ENCODE results near the gene MESP1. TPM values are rescaled to one million over a fixed set of nuclear protein-coding genes. Genes with fewer than 3 reads are reported as not detected.

The MESP1 gene
- total and polyA plus RNA-seq, 10 of the 15 experiments (the other 5 are each of a cell fraction or from before 2014, with no cell fraction given) = 0.04 to 1.1 (median 0.57) TPM; not detected in 2

DNA sequence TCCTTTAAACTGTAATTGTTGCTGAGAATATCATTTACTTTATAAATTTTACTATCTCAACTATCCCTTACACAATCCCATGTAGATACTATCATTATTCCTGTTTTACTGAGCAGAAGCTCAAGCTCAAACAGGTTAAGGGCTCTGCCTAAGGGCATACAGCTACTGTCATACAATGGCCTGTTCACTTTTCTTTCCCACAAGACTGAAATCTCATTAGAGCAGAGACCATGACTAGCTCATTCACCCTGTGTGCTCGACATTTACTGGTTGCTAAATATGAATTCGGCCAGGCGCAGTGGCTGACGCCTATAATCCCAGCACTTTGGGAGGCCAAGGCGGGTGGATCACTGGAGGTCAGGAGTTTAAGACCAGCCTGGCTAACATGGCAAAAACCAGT, 23.4 kb upstream of the MESP1 start (continued):
- TF ChIP-seq, protein P1, sequence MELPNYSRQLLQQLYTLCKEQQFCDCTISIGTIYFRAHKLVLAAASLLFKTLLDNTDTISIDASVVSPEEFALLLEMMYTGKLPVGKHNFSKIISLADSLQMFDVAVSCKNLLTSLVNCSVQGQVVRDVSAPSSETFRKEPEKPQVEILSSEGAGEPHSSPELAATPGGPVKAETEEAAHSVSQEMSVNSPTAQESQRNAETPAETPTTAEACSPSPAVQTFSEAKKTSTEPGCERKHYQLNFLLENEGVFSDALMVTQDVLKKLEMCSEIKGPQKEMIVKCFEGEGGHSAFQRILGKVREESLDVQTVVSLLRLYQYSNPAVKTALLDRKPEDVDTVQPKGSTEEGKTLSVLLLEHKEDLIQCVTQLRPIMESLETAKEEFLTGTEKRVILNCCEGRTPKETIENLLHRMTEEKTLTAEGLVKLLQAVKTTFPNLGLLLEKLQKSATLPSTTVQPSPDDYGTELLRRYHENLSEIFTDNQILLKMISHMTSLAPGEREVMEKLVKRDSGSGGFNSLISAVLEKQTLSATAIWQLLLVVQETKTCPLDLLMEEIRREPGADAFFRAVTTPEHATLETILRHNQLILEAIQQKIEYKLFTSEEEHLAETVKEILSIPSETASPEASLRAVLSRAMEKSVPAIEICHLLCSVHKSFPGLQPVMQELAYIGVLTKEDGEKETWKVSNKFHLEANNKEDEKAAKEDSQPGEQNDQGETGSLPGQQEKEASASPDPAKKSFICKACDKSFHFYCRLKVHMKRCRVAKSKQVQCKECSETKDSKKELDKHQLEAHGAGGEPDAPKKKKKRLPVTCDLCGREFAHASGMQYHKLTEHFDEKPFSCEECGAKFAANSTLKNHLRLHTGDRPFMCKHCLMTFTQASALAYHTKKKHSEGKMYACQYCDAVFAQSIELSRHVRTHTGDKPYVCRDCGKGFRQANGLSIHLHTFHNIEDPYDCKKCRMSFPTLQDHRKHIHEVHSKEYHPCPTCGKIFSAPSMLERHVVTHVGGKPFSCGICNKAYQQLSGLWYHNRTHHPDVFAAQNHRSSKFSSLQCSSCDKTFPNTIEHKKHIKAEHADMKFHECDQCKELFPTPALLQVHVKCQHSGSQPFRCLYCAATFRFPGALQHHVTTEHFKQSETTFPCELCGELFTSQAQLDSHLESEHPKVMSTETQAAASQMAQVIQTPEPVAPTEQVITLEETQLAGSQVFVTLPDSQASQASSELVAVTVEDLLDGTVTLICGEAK (IDR thresholded peaks at IDR 0.05; ENCODE audit: borderline replicate concordance) = no peak
- no peak for TF ChIP-seq ZBED1 (IDR thresholded peaks at IDR 0.05; ENCODE audit: borderline replicate concordance)
- no peak for TF ChIP-seq NR2F1 (conservative IDR thresholded peaks at IDR 0.05)
- TF ChIP-seq, protein P2, sequence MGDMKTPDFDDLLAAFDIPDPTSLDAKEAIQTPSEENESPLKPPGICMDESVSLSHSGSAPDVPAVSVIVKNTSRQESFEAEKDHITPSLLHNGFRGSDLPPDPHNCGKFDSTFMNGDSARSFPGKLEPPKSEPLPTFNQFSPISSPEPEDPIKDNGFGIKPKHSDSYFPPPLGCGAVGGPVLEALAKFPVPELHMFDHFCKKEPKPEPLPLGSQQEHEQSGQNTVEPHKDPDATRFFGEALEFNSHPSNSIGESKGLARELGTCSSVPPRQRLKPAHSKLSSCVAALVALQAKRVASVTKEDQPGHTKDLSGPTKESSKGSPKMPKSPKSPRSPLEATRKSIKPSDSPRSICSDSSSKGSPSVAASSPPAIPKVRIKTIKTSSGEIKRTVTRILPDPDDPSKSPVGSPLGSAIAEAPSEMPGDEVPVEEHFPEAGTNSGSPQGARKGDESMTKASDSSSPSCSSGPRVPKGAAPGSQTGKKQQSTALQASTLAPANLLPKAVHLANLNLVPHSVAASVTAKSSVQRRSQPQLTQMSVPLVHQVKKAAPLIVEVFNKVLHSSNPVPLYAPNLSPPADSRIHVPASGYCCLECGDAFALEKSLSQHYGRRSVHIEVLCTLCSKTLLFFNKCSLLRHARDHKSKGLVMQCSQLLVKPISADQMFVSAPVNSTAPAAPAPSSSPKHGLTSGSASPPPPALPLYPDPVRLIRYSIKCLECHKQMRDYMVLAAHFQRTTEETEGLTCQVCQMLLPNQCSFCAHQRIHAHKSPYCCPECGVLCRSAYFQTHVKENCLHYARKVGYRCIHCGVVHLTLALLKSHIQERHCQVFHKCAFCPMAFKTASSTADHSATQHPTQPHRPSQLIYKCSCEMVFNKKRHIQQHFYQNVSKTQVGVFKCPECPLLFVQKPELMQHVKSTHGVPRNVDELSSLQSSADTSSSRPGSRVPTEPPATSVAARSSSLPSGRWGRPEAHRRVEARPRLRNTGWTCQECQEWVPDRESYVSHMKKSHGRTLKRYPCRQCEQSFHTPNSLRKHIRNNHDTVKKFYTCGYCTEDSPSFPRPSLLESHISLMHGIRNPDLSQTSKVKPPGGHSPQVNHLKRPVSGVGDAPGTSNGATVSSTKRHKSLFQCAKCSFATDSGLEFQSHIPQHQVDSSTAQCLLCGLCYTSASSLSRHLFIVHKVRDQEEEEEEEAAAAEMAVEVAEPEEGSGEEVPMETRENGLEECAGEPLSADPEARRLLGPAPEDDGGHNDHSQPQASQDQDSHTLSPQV (IDR thresholded peaks at IDR 0.05) = no peak
- no peak for TF ChIP-seq CHD4 (IDR thresholded peaks at IDR 0.05)

Measured in GM12878 (cell line).